AG10803 (cell line): ENCODE results near the gene TH.

Source experiments
- DNase-seq: peaks from one replicate; pipeline ENCODE4 v3.0.0; 2010; ENCODE audit warnings: low read depth
- H3K4me3 ChIP-seq: 2 replicates; pipeline ENCODE4 v1.5.1; 2011; ENCODE audit warnings: mild to moderate bottlenecking, low read length, control low read depth
- CTCF ChIP-seq: conservative IDR thresholded peaks from 2 replicates; pipeline ENCODE4 v1.5.1; 2011; ENCODE audit warnings: mild to moderate bottlenecking, low read length, control low read depth, inconsistent platforms

TH gene

GRCh38 chr11:2193099-2193887, 21.7 kb upstream of the TH start:
- DNase-seq, result no peak
- TF ChIP-seq CTCF, result no peak
- no peak overlapping the region for H3K4me3 ChIP-seq

GRCh38 chr11:2192435-2192834, 20.8 kb upstream of the TH start:
- no peak for TF ChIP-seq CTCF
- H3K4me3 ChIP-seq, result no peak overlapping the region
- no peak for DNase-seq

- TF ChIP-seq CTCF, result no peak
- DNase-seq, result no peak
- no peak overlapping the region for H3K4me3 ChIP-seq
These were observed 20.3 kb upstream of the TH start for GRCh38 chr11:2191883-2192282.

- no peak overlapping the region for H3K4me3 ChIP-seq
- no peak for DNase-seq
- TF ChIP-seq CTCF, result no peak
These were observed 19.2 kb upstream of the TH start for GRCh38 chr11:2190657-2191471.

- no peak for DNase-seq
- H3K4me3 ChIP-seq, result no peak overlapping the region
- TF ChIP-seq CTCF, result no peak
These were observed 18.5 kb upstream of the TH start for GRCh38 chr11:2189938-2190656.

GRCh38 chr11:2188745-2189144, 17.1 kb upstream of the TH start:
- no peak overlapping the region for H3K4me3 ChIP-seq
- no peak for DNase-seq
- TF ChIP-seq CTCF, result no peak
